OCI-LY7 (cell line): ENCODE results near the gene GRAMD2A.

Source experiments
- EZH2phosphoT487 ChIP-seq: fragments of 200-600 bp; sonication (generic); IDR thresholded peaks from 2 replicates; pipeline ENCODE4 v1.6.1; 2018; ENCODE audit warnings: low read depth, borderline replicate concordance, mild to moderate bottlenecking, mixed run types, antibody characterized with exemption, low read length, moderate library complexity, mixed read lengths
- TF ChIP-seq, protein P1 (sequence below): fragments of 200-600 bp; sonication (generic); conservative IDR thresholded peaks from 2 replicates; pipeline ENCODE4 v1.5.1; 2014; ENCODE audit warnings: mild to moderate bottlenecking, antibody characterized with exemption, low read length, moderate library complexity, mixed read lengths

DNA sequence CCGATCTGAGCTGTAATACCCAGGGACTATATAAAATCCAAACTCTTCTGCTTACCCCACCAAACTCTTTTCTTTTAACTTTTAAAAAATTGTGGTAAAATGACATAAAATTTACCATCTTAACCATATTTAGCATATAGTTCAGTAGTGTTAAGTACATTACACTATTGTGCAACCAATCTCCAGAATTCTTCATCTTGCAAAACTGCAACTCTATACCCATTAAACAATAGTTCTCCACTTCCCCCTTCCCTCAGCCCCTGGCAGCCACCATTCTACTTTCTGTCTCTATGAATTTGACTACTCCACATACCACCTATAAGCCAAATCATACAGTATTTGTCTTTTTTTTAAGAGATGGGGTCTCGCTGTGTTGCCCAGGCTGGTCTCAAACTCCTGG lies 40.7 kb downstream of the GRAMD2A start:
- TF ChIP-seq, protein P1, sequence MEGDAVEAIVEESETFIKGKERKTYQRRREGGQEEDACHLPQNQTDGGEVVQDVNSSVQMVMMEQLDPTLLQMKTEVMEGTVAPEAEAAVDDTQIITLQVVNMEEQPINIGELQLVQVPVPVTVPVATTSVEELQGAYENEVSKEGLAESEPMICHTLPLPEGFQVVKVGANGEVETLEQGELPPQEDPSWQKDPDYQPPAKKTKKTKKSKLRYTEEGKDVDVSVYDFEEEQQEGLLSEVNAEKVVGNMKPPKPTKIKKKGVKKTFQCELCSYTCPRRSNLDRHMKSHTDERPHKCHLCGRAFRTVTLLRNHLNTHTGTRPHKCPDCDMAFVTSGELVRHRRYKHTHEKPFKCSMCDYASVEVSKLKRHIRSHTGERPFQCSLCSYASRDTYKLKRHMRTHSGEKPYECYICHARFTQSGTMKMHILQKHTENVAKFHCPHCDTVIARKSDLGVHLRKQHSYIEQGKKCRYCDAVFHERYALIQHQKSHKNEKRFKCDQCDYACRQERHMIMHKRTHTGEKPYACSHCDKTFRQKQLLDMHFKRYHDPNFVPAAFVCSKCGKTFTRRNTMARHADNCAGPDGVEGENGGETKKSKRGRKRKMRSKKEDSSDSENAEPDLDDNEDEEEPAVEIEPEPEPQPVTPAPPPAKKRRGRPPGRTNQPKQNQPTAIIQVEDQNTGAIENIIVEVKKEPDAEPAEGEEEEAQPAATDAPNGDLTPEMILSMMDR, result no peak
- TF ChIP-seq EZH2phosphoT487, result no peak
